ENCODE results near the gene ZC3H10.

DNA sequence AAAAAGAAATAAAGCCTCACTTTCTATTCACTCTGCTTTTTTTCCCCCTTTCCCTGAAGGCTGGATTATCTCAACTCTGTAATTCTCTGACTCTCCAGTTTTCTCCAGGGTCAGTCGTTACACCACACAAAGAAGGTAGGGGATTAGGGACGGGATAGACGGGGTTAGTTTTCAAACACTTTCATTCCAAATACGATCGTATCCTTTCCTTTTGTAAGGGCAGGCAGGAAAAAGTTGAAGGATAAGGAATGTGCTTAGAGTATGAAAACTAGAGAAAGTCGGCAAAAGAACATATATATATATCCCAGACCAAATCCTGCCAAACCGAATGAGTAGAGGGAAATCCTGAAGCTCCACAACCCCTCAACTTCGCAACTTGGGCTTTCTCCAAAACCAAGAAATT is 9.4 kb downstream of the ZC3H10 start:
- TF ChIP-seq, protein P1, sequence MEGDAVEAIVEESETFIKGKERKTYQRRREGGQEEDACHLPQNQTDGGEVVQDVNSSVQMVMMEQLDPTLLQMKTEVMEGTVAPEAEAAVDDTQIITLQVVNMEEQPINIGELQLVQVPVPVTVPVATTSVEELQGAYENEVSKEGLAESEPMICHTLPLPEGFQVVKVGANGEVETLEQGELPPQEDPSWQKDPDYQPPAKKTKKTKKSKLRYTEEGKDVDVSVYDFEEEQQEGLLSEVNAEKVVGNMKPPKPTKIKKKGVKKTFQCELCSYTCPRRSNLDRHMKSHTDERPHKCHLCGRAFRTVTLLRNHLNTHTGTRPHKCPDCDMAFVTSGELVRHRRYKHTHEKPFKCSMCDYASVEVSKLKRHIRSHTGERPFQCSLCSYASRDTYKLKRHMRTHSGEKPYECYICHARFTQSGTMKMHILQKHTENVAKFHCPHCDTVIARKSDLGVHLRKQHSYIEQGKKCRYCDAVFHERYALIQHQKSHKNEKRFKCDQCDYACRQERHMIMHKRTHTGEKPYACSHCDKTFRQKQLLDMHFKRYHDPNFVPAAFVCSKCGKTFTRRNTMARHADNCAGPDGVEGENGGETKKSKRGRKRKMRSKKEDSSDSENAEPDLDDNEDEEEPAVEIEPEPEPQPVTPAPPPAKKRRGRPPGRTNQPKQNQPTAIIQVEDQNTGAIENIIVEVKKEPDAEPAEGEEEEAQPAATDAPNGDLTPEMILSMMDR (IDR thresholded peaks at IDR 0.05; ENCODE audit: insufficient read depth, low read depth, low read length), result no peak
- TF ChIP-seq EZH2 (IDR thresholded peaks at IDR 0.05; ENCODE audit: insufficient read depth, low read length), result no peak
